IMR-90 (cell line): Measurements from ENCODE around the gene RASAL1. TPM values are rescaled to one million over a fixed set of nuclear protein-coding genes. Genes with fewer than 3 reads are reported as not detected.

Experiments used
- ATAC-seq: fragments of 200-7000 bp; cut with Tn5 transposase; 2 replicates; pipeline ENCODE4 v1.9.1; 2020; ENCODE audit warnings: low read depth, mild to moderate bottlenecking, moderate library complexity
- BruUV-seq: library from RNA; stranded (reverse); fragments of 400-500 nt; replicated peaks from 2 replicates; lab custom pipeline; 2021; lab: Mats Ljungman, UMichigan
- CTCF ChIA-PET: fragments of 300-600 bp; formaldehyde crosslinking; extraction: SDS; loops from one replicate; lab custom pipeline; 2021; ENCODE audit warnings: antibody characterized with exemption; lab: Yijun Ruan, JAX
- POLR2A ChIA-PET: fragments of 300-600 bp; sonication (Branson Sonifier 250); formaldehyde crosslinking; loops from one replicate; lab custom pipeline; 2022; ENCODE audit warnings: antibody characterized with exemption; ENCODE audit not compliant: unreplicated experiment; lab: Charles Lee
- DNase-seq: peaks from one replicate; pipeline ENCODE4 v3.0.0; 2013
- H2AFZ ChIP-seq: replicated peaks from 2 replicates; pipeline ENCODE3; 2013; ENCODE audit warnings: low read length, mild to moderate bottlenecking; ENCODE audit not compliant: poor library complexity
- H2AK5ac ChIP-seq: 2 replicates; pipeline ENCODE4 v1.6.1; 2013; ENCODE audit warnings: low read depth, low read length, inconsistent platforms
- H2AK9ac ChIP-seq: replicated peaks from 2 replicates; pipeline ENCODE3; 2013; ENCODE audit warnings: mild to moderate bottlenecking, low read depth, low read length, moderate library complexity; ENCODE audit not compliant: poor library complexity
- H2BK120ac ChIP-seq: 2 replicates; pipeline ENCODE4 v1.6.1; 2013; ENCODE audit warnings: low read depth, low read length, inconsistent platforms
- H2BK15ac ChIP-seq: 3 replicates; pipeline ENCODE4 v1.6.1; 2013; ENCODE audit warnings: low read depth, low read length, inconsistent platforms
- H2BK20ac ChIP-seq: 2 replicates; pipeline ENCODE4 v1.6.1; 2013; ENCODE audit warnings: low read depth, mild to moderate bottlenecking, inconsistent platforms, low read length, moderate library complexity
- H2BK5ac ChIP-seq: 2 replicates; pipeline ENCODE4 v1.6.1; 2013; ENCODE audit warnings: mild to moderate bottlenecking, low read depth, low read length, inconsistent platforms; ENCODE audit not compliant: poor library complexity, severe bottlenecking
- H3K14ac ChIP-seq: replicated peaks from 2 replicates; pipeline ENCODE4 v1.6.1; 2013; ENCODE audit warnings: low read depth, low read length, inconsistent platforms
- H3K18ac ChIP-seq: 2 replicates; pipeline ENCODE4 v1.6.1; 2013; ENCODE audit warnings: low read depth, low read length, control low read depth
- H3K23ac ChIP-seq: 2 replicates; pipeline ENCODE4 v1.6.1; 2013; ENCODE audit warnings: low read depth, low read length, inconsistent platforms
- H3K27ac ChIP-seq: 2 replicates; pipeline ENCODE4 v1.5.1; 2013; ENCODE audit warnings: mild to moderate bottlenecking, control low read depth, low read length; ENCODE audit not compliant: insufficient read depth
- H3K27me3 ChIP-seq: 2 replicates; pipeline ENCODE4 v1.6.1; 2013; ENCODE audit warnings: low read length; ENCODE audit not compliant: control insufficient read depth, insufficient read depth
- H3K36me3 ChIP-seq: 2 replicates; pipeline ENCODE4 v1.6.1; 2013; ENCODE audit warnings: low read length, mixed read lengths; ENCODE audit not compliant: control insufficient read depth, insufficient read depth
- H3K4ac ChIP-seq: 2 replicates; pipeline ENCODE4 v1.6.1; 2013; ENCODE audit warnings: low read depth, low read length, inconsistent platforms
- H3K4me1 ChIP-seq: 2 replicates; pipeline ENCODE4 v1.6.1; 2013; ENCODE audit warnings: low read length, mixed read lengths; ENCODE audit not compliant: control insufficient read depth, insufficient read depth
- H3K4me2 ChIP-seq: 2 replicates; pipeline ENCODE4 v1.6.1; 2013; ENCODE audit warnings: low read depth, mild to moderate bottlenecking, control low read depth, low read length, moderate library complexity
- H3K4me3 ChIP-seq: 2 replicates; pipeline ENCODE4 v1.5.1; 2013; ENCODE audit warnings: low read depth, mild to moderate bottlenecking, control low read depth, low read length, moderate library complexity; ENCODE audit not compliant: insufficient read depth
- H3K56ac ChIP-seq: 2 replicates; pipeline ENCODE4 v1.6.1; 2013; ENCODE audit warnings: low read length, inconsistent platforms; ENCODE audit not compliant: insufficient read depth; ENCODE audit errors: extremely low read depth
- H3K79me1 ChIP-seq, 2 experiments: 2 replicates each; pipeline ENCODE4 v1.6.1; 2013; ENCODE audit warnings: low read length in 2 of 2, inconsistent platforms in 1 of 2, low read depth in 1 of 2
- H3K9ac ChIP-seq: 2 replicates; pipeline ENCODE4 v1.6.1; 2013; ENCODE audit warnings: low read depth, low read length, control low read depth
- H3K9me1 ChIP-seq: 2 replicates; pipeline ENCODE4 v1.6.1; 2013; ENCODE audit warnings: low read length, inconsistent platforms; ENCODE audit not compliant: insufficient read depth
- H3K9me3 ChIP-seq: 2 replicates; pipeline ENCODE4 v1.6.1; 2013; ENCODE audit warnings: low read length; ENCODE audit not compliant: control insufficient read depth, insufficient read depth
- H4K20me1 ChIP-seq: 2 replicates; pipeline ENCODE4 v1.6.1; 2013; ENCODE audit warnings: low read length, inconsistent platforms; ENCODE audit not compliant: insufficient read depth
- H4K5ac ChIP-seq: 2 replicates; pipeline ENCODE4 v1.6.1; 2013; ENCODE audit warnings: mild to moderate bottlenecking, low read depth, low read length, control low read depth
- H4K8ac ChIP-seq, 2 experiments: 2 replicates each; pipeline ENCODE4 v1.6.1; 2013; ENCODE audit warnings: low read depth in 2 of 2, low read length in 2 of 2, control low read depth in 1 of 2, inconsistent platforms in 1 of 2
- H4K91ac ChIP-seq: 2 replicates; pipeline ENCODE4 v1.6.1; 2013; ENCODE audit warnings: low read depth, low read length, inconsistent platforms; ENCODE audit not compliant: insufficient read depth
- CHD1 ChIP-seq: IDR thresholded peaks from 2 replicates; pipeline ENCODE4 v1.6.1; 2012; ENCODE audit warnings: low read depth, low read length, improper control_type of control experiment
- MAZ ChIP-seq: IDR thresholded peaks from 2 replicates; pipeline ENCODE4 v1.6.1; 2012; ENCODE audit warnings: low read depth, mild to moderate bottlenecking, low read length, improper control_type of control experiment, moderate library complexity, borderline replicate concordance
- POLR2A ChIP-seq: IDR thresholded peaks from 2 replicates; pipeline ENCODE4 v1.6.1; 2012; ENCODE audit warnings: mild to moderate bottlenecking, low read depth, low read length
- RFX5 ChIP-seq: IDR thresholded peaks from 2 replicates; pipeline ENCODE4 v1.8.0; 2012; ENCODE audit warnings: low read depth, mild to moderate bottlenecking, low read length, moderate library complexity
- WGBS, 2 experiments: methylation state at CpG; one replicate each; pipeline versions ENCODE4 v1.1.5 to v1.1.7; 2013; ENCODE audit warnings: missing lambda C conversion rate in 2 of 2; ENCODE audit not compliant: insufficient read length in 1 of 2; ENCODE audit errors: extremely low coverage in 2 of 2; 5-methylcytosine and 5-hydroxymethylcytosine counted together
- dilution Hi-C: fragments of 300-500 bp; cut with HindIII; formaldehyde crosslinking; loops from one replicate; pipeline ENCODE4 v1.14.3; 2018; ENCODE audit warnings: low sequenced_read_pairs; ENCODE audit not compliant: unreplicated experiment
- in situ Hi-C: fragments of 300-500 bp; cut with MboI; formaldehyde crosslinking; loops from 3 replicates; pipeline ENCODE4 v1.14.3; 2019; ENCODE audit warnings: low sequenced_read_pairs, inconsistent platforms, mixed read lengths
- intact Hi-C: fragments of 100-400 bp; cut with micrococcal nuclease; formaldehyde crosslinking; loops from 2 replicates; pipeline ENCODE4 v1.10.0; 2022
- polyA plus RNA-seq, 3 experiments: library from polyadenylated mRNA; depleted of rRNA; stranded (reverse); fragments of >200 nt; gene quantifications; 2 replicates each; pipeline ENCODE4 v1.2.3, GENCODE V29; 2012; ENCODE audit warnings: low replicate concordance in 1 of 3
- total RNA-seq: library from RNA; depleted of rRNA; stranded (reverse); fragments of >200 nt; gene quantifications from 2 replicates; pipeline ENCODE4 v1.2.3, GENCODE V29; 2012
- TF ChIP-seq, protein P1 (sequence below): conservative IDR thresholded peaks from 2 replicates; pipeline ENCODE4 v1.5.1; 2012; ENCODE audit warnings: mild to moderate bottlenecking, low read depth, low read length, improper control_type of control experiment

Gene RASAL1
- total and polyA plus RNA-seq, 2 of the 4 experiments (the other 2 are of a cell fraction), result not detected

GRCh38 chr12:113171543-113171942, 36.0 kb upstream of the RASAL1 start:
- H2AK5ac ChIP-seq, result no peak overlapping the region
- no peak overlapping the region for H2BK15ac ChIP-seq
- H3K4me2 ChIP-seq, result no peak overlapping the region
- intact Hi-C loops, result no loop called here
- in situ Hi-C loops, result loop anchor here (5.0 kb wide), 1 partner anchor 124 kb away; no protein-coding TSS in a partner anchor
- H2AK9ac ChIP-seq, result no peak overlapping the region
- H3K14ac ChIP-seq, result no peak overlapping the region
- H4K5ac ChIP-seq, result no peak overlapping the region
- H3K56ac ChIP-seq, result no peak overlapping the region
- no peak overlapping the region for H4K91ac ChIP-seq
- no TSS peak for BruUV-seq
- no peak overlapping the region for H2BK5ac ChIP-seq
- no peaks in the 10 kb centered on the region for H3K27me3 ChIP-seq
- DNase-seq (no peak), ATAC-seq (no peak)
- H3K4me3 ChIP-seq, result no peak overlapping the region
- H3K18ac ChIP-seq, result no peak overlapping the region
- TF ChIP-seq CHD1 (no peak), RFX5 (no peak), POLR2A (no peak), MAZ (no peak)
- TF ChIP-seq, protein P1, sequence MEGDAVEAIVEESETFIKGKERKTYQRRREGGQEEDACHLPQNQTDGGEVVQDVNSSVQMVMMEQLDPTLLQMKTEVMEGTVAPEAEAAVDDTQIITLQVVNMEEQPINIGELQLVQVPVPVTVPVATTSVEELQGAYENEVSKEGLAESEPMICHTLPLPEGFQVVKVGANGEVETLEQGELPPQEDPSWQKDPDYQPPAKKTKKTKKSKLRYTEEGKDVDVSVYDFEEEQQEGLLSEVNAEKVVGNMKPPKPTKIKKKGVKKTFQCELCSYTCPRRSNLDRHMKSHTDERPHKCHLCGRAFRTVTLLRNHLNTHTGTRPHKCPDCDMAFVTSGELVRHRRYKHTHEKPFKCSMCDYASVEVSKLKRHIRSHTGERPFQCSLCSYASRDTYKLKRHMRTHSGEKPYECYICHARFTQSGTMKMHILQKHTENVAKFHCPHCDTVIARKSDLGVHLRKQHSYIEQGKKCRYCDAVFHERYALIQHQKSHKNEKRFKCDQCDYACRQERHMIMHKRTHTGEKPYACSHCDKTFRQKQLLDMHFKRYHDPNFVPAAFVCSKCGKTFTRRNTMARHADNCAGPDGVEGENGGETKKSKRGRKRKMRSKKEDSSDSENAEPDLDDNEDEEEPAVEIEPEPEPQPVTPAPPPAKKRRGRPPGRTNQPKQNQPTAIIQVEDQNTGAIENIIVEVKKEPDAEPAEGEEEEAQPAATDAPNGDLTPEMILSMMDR, result no peak
- H2BK20ac ChIP-seq, result no peak overlapping the region
- H3K23ac ChIP-seq, result no peak overlapping the region
- H3K4me1 ChIP-seq, result peaks cover 2% of the 10 kb centered on the region; the same call in 1 of the 2 replicates
- no peak overlapping the region for H3K9ac ChIP-seq
- H3K36me3 ChIP-seq, result peaks cover 63% of the 10 kb centered on the region
- H4K20me1 ChIP-seq, result peaks cover 2% of the 10 kb centered on the region
- peaks cover 5 to 7% of the 10 kb centered on the region in 2 experiments; a peak in 2 of 4 replicates for H3K79me1 ChIP-seq
- WGBS, 2 experiments, result 62% methylated on average over 2 of the region's 9 CpGs; no CpG with 5 or more reads in 1 of the 2 experiments
- H4K8ac ChIP-seq, result no peak overlapping the region
- H2BK120ac ChIP-seq, result no peak overlapping the region
- ChIA-PET POLR2A (no interaction called here), CTCF (interaction anchor here (0.7 kb wide), 1 partner anchor 193 kb away, joined by 3 read pairs; the partner anchor contains the start of gene OAS2)
- no peak overlapping the region for H2AFZ ChIP-seq
- H3K27ac ChIP-seq, result no peak overlapping the region
- H3K9me1 ChIP-seq, result no peaks in the 10 kb centered on the region
- dilution Hi-C loops, result no loop called here
- H3K4ac ChIP-seq, result no peak overlapping the region
- peaks cover under 1% of the 10 kb centered on the region; the same call in 1 of the 2 replicates for H3K9me3 ChIP-seq
